ENCODE data around the gene IMPG2. TPM values are rescaled to one million over a fixed set of nuclear protein-coding genes. Genes with fewer than 3 reads are reported as not detected.

IMPG2 gene
- total and polyA plus RNA-seq, 2 donors (not counting 1 experiment from before 2014, with no cell fraction given) = 0.21 to 0.44 TPM

DNA sequence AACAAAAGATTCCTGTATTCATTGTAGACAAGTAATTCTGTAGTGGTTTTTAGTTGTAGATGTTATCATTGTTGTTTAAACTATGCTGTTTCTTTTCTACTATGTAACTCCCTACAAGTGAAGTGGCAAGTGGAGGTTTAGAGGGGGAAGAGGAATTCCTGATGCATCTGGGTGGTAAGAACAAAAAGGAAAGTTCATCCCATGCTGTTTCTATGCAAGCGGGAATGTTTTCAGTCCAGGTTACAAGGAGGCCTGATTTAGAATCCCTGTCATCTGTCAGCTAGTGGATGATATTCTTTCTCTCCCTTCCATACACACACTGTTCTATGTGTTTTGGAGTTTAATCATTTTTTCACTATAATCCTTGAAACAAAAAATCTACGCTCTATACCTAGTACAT, 67.4 kb downstream of the IMPG2 start:
- Histone ChIP-seq H4K20me1 (ENCODE audit: control insufficient read depth, insufficient read depth, low read length, poor library complexity, severe bottlenecking) (no peaks in the 10 kb centered on the region), H3K9ac (ENCODE audit: low read length) (no peak overlapping the region), H3K27me3 (replicated peaks in 1 of 4; ENCODE audit: control extremely low read depth in 1 of 4, control insufficient read depth in 3 of 4, insufficient read depth in 4 of 4, low read length in 3 of 4) (no peaks in the 10 kb centered on the region), H3K79me2 (ENCODE audit: control insufficient read depth, insufficient read depth, low read length) (no peaks in the 10 kb centered on the region), H3K4me1 (ENCODE audit: control insufficient read depth in 2 of 2, insufficient read depth in 2 of 2, low read length in 2 of 2) (no peaks in the 10 kb centered on the region), H2AFZ (ENCODE audit: insufficient read depth, low read depth, low read length, poor library complexity, severe bottlenecking) (no peak overlapping the region), H3K4me2 (replicated peaks; ENCODE audit: low read depth, low read length, poor library complexity, severe bottlenecking) (no peak overlapping the region), H3K36me3 (replicated peaks in 1 of 2; ENCODE audit: control extremely low read depth in 1 of 2, control insufficient read depth in 1 of 2, extremely low read depth in 1 of 2, insufficient read depth in 2 of 2, low read length in 1 of 2) (no peaks in the 10 kb centered on the region), H3K27ac (ENCODE audit: low read length in 2 of 2) (no peak overlapping the region), H3K4me3 (ENCODE audit: control extremely low read depth in 1 of 5, extremely low read depth in 1 of 5, insufficient read depth in 1 of 5, low read depth in 2 of 5, low read length in 4 of 5) (no peak overlapping the region), H3K9me3 (ENCODE audit: control extremely low read depth in 1 of 3, control insufficient read depth in 2 of 3, insufficient read depth in 1 of 3, low read length in 2 of 3) (peaks cover 0 to 2% (median 0%) of the 10 kb centered on the region in 3 donors)
- no peaks in the 10 kb centered on the region for H3K4me1 Mint-ChIP-seq
- TF ChIP-seq, protein P1, sequence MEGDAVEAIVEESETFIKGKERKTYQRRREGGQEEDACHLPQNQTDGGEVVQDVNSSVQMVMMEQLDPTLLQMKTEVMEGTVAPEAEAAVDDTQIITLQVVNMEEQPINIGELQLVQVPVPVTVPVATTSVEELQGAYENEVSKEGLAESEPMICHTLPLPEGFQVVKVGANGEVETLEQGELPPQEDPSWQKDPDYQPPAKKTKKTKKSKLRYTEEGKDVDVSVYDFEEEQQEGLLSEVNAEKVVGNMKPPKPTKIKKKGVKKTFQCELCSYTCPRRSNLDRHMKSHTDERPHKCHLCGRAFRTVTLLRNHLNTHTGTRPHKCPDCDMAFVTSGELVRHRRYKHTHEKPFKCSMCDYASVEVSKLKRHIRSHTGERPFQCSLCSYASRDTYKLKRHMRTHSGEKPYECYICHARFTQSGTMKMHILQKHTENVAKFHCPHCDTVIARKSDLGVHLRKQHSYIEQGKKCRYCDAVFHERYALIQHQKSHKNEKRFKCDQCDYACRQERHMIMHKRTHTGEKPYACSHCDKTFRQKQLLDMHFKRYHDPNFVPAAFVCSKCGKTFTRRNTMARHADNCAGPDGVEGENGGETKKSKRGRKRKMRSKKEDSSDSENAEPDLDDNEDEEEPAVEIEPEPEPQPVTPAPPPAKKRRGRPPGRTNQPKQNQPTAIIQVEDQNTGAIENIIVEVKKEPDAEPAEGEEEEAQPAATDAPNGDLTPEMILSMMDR (IDR thresholded peaks at IDR 0.05) = no peak
- TF ChIP-seq EZH2 (IDR thresholded peaks at IDR 0.05; ENCODE audit: borderline replicate concordance, insufficient read depth, low read depth, low read length, poor library complexity, severe bottlenecking) = no peak
- intact Hi-C loops (cut with micrococcal nuclease) = no loop called here
- WGBS (ENCODE audit: insufficient coverage) = no CpG with 5 or more reads among the region's 2 CpGs
- no peak overlapping the region for H3K4me3 Mint-ChIP-seq
- peaks cover 4% of the 10 kb centered on the region for H3K9me3 Mint-ChIP-seq (ENCODE audit: insufficient read depth)
- ChIA-PET CTCF (no interaction called here), POLR2A (no interaction called here)
- no peak overlapping the region for H3K27ac Mint-ChIP-seq
- no peaks in the 10 kb centered on the region for H3K27me3 Mint-ChIP-seq
- ATAC-seq (ENCODE audit: low read depth) (no peak), DNase-seq (no peak)

DNA sequence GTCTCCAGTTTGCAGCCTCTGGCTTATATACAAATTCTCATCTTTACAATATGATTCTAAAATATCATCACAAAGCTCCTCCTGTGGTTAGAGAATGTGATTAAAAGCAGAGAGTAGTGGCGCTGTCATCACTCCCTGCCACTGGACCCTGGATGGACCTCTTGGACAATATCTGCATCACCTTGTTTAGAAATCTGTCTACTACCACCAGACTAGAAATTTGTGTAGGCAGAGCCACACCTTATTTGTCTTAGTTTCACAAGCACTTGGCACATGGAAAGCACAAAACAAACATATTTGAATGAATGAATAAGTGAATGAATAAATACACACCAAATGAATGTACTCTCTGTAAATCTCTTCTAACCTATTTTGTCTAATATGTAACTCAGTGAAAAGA, 68.1 kb downstream of the IMPG2 start:
- no peak overlapping the region for H2AFZ ChIP-seq (ENCODE audit: insufficient read depth, low read depth, low read length, poor library complexity, severe bottlenecking)
- H4K20me1 ChIP-seq (ENCODE audit: control insufficient read depth, insufficient read depth, low read length, poor library complexity, severe bottlenecking) = no peaks in the 10 kb centered on the region
- CTCF ChIA-PET = no interaction called here
- no peaks in the 10 kb centered on the region for H3K27me3 ChIP-seq (replicated peaks in 1 of 4; ENCODE audit: control extremely low read depth in 1 of 4, control insufficient read depth in 3 of 4, insufficient read depth in 4 of 4, low read length in 3 of 4)
- H3K9me3 ChIP-seq (ENCODE audit: control extremely low read depth in 1 of 3, control insufficient read depth in 2 of 3, insufficient read depth in 1 of 3, low read length in 2 of 3) = peaks cover 0 to 2% (median 0%) of the 10 kb centered on the region in 3 donors
- no peak overlapping the region for H3K27ac ChIP-seq (ENCODE audit: low read length in 2 of 2)
- intact Hi-C loops (cut with micrococcal nuclease) = no loop called here
- POLR2A ChIA-PET = no interaction called here
- no peaks in the 10 kb centered on the region for H3K27me3 Mint-ChIP-seq
- H3K9me3 Mint-ChIP-seq (ENCODE audit: insufficient read depth) = peaks cover 4% of the 10 kb centered on the region
- no CpG with 5 or more reads among the region's 1 CpG for WGBS (ENCODE audit: insufficient coverage)
- TF ChIP-seq, protein P1 (IDR thresholded peaks at IDR 0.05) = no peak
- DNase-seq (no peak), ATAC-seq (ENCODE audit: low read depth) (no peak)
- H3K4me3 Mint-ChIP-seq = no peak overlapping the region
- no peak overlapping the region for H3K27ac Mint-ChIP-seq
- H3K4me3 ChIP-seq (ENCODE audit: control extremely low read depth in 1 of 5, extremely low read depth in 1 of 5, insufficient read depth in 1 of 5, low read depth in 2 of 5, low read length in 4 of 5) = no peak overlapping the region
- H3K4me1 Mint-ChIP-seq = no peaks in the 10 kb centered on the region
- no peak overlapping the region for H3K4me2 ChIP-seq (replicated peaks; ENCODE audit: low read depth, low read length, poor library complexity, severe bottlenecking)
- H3K4me1 ChIP-seq (ENCODE audit: control insufficient read depth in 2 of 2, insufficient read depth in 2 of 2, low read length in 2 of 2) = no peaks in the 10 kb centered on the region
- no peaks in the 10 kb centered on the region for H3K79me2 ChIP-seq (ENCODE audit: control insufficient read depth, insufficient read depth, low read length)
- H3K36me3 ChIP-seq (replicated peaks in 1 of 2; ENCODE audit: control extremely low read depth in 1 of 2, control insufficient read depth in 1 of 2, extremely low read depth in 1 of 2, insufficient read depth in 2 of 2, low read length in 1 of 2) = no peaks in the 10 kb centered on the region
- H3K9ac ChIP-seq (ENCODE audit: low read length) = no peak overlapping the region
